Measurements from ENCODE around the gene UTP25.
A peak's percentile ranks its signal among the peaks of the same experiment; 100 is the strongest.

The UTP25 gene

GRCh38 chr1:209820986-209821385 is 6.8 kb upstream of the UTP25 start:
- ChIA-PET POLR2A (no interaction called here), CTCF (interaction anchor here (0.7 kb wide), 1 partner anchor 59 kb away, joined by 4 read pairs; no protein-coding TSS in a partner anchor)
- no peak for TF ChIP-seq PKNOX1 (IDR thresholded peaks at IDR 0.05)
- no peak for TF ChIP-seq SP1 (IDR thresholded peaks at IDR 0.05)
- TF ChIP-seq FOXM1 (IDR thresholded peaks at IDR 0.05; ENCODE audit: borderline replicate concordance), result no peak
- TF ChIP-seq LEF1 (IDR thresholded peaks at IDR 0.05; ENCODE audit: borderline replicate concordance), result no peak
- TF ChIP-seq HDGF (IDR thresholded peaks at IDR 0.05; ENCODE audit: borderline replicate concordance), result no peak
- no peak for TF ChIP-seq CTBP1 (IDR thresholded peaks at IDR 0.05; ENCODE audit: borderline replicate concordance)
- TF ChIP-seq L3MBTL2 (conservative IDR thresholded peaks at IDR 0.05), result no peak
- no peak for TF ChIP-seq ELF4 (IDR thresholded peaks at IDR 0.05)
- TF ChIP-seq BHLHE40 (IDR thresholded peaks at IDR 0.05; ENCODE audit: borderline replicate concordance), result no peak
- TF ChIP-seq TARDBP (IDR thresholded peaks at IDR 0.05), result no peak
- no peak for TF ChIP-seq ZNF384 (IDR thresholded peaks at IDR 0.05)
- no peak for TF ChIP-seq NFRKB (IDR thresholded peaks at IDR 0.05)
- TF ChIP-seq ARNT (IDR thresholded peaks at IDR 0.05), result no peak
- no peak for TF ChIP-seq SUZ12 (IDR thresholded peaks at IDR 0.05)
- no peak for TF ChIP-seq FOXA1 (IDR thresholded peaks at IDR 0.05)
- no peak for TF ChIP-seq FOXK2 (IDR thresholded peaks at IDR 0.05)
- no peak for DNase-seq (ENCODE audit: extremely low spot score)

GRCh38 chr1:209822706-209823105 is 5.1 kb upstream of the UTP25 start:
- ChIA-PET CTCF (interaction anchor here (0.6 to 2.7 kb wide), 9 partner anchors 9 to 407 kb away, joined by 3 to 11 read pairs (median 4); no protein-coding TSS in a partner anchor), POLR2A (interaction anchor here (0.9 to 1.1 kb wide), 2 partner anchors 15 to 38 kb away, joined by 3 read pairs; no protein-coding TSS in a partner anchor)
- no peak for DNase-seq (ENCODE audit: extremely low spot score)

GRCh38 chr1:209823143-209824041 is 4.4 kb upstream of the UTP25 start:
- ChIA-PET POLR2A (interaction anchor here (0.9 to 1.1 kb wide), 2 partner anchors 15 to 39 kb away, joined by 3 read pairs; no protein-coding TSS in a partner anchor), CTCF (interaction anchor here (0.6 to 2.7 kb wide), 11 partner anchors 9 to 406 kb away, joined by 3 to 11 read pairs (median 4); no protein-coding TSS in a partner anchor)
- peak; percentile 69 for DNase-seq (ENCODE audit: extremely low spot score)

More at GRCh38 chr1:209822706-209823105, 5.1 kb upstream of the UTP25 start:
- no peak for TF ChIP-seq FOXA1 (IDR thresholded peaks at IDR 0.05)
- TF ChIP-seq NFRKB (IDR thresholded peaks at IDR 0.05), result no peak
- no peak for TF ChIP-seq BHLHE40 (IDR thresholded peaks at IDR 0.05; ENCODE audit: borderline replicate concordance)

GRCh38 chr1:209825591-209826434 is 2.0 kb upstream of the UTP25 start:
- TF ChIP-seq SP1 (IDR thresholded peaks at IDR 0.05), result no peak
- no peak for TF ChIP-seq ARNT (IDR thresholded peaks at IDR 0.05)
- TF ChIP-seq TARDBP (IDR thresholded peaks at IDR 0.05), result no peak
- TF ChIP-seq L3MBTL2 (conservative IDR thresholded peaks at IDR 0.05), result no peak
- no peak for TF ChIP-seq BHLHE40 (IDR thresholded peaks at IDR 0.05; ENCODE audit: borderline replicate concordance)
- TF ChIP-seq FOXA1 (IDR thresholded peaks at IDR 0.05), result no peak
- no peak for TF ChIP-seq HDGF (IDR thresholded peaks at IDR 0.05; ENCODE audit: borderline replicate concordance)
- no peak for TF ChIP-seq ELF4 (IDR thresholded peaks at IDR 0.05)
- no peak for TF ChIP-seq FOXK2 (IDR thresholded peaks at IDR 0.05)
- TF ChIP-seq FOXM1 (IDR thresholded peaks at IDR 0.05; ENCODE audit: borderline replicate concordance), result no peak
- TF ChIP-seq LEF1 (IDR thresholded peaks at IDR 0.05; ENCODE audit: borderline replicate concordance), result no peak
- POLR2A ChIA-PET, result interaction anchor here (1.3 kb wide), 1 partner anchor 41 kb away, joined by 5 read pairs; the partner anchor contains the start of gene C1orf74
- DNase-seq (ENCODE audit: extremely low spot score), result no peak
- CTCF ChIA-PET, result interaction anchor here (1.5 kb wide), 1 partner anchor 9 kb away, joined by 3 read pairs; no protein-coding TSS in a partner anchor

More at GRCh38 chr1:209823143-209824041, 4.4 kb upstream of the UTP25 start:
- TF ChIP-seq TARDBP (IDR thresholded peaks at IDR 0.05), result no peak
- no peak for TF ChIP-seq SP1 (IDR thresholded peaks at IDR 0.05)
- no peak for TF ChIP-seq ELF4 (IDR thresholded peaks at IDR 0.05)
- TF ChIP-seq FOXA1 (IDR thresholded peaks at IDR 0.05), result no peak

- CTCF ChIA-PET, result no interaction called here
- DNase-seq (ENCODE audit: extremely low spot score), result no peak
- TF ChIP-seq BHLHE40 (IDR thresholded peaks at IDR 0.05; ENCODE audit: borderline replicate concordance) (no peak), TARDBP (IDR thresholded peaks at IDR 0.05) (no peak), ARNT (IDR thresholded peaks at IDR 0.05) (no peak), L3MBTL2 (conservative IDR thresholded peaks at IDR 0.05) (no peak), PKNOX1 (IDR thresholded peaks at IDR 0.05) (no peak), NFRKB (IDR thresholded peaks at IDR 0.05) (no peak), CTBP1 (IDR thresholded peaks at IDR 0.05; ENCODE audit: borderline replicate concordance) (no peak), FOXK2 (IDR thresholded peaks at IDR 0.05) (no peak), FOXA1 (IDR thresholded peaks at IDR 0.05) (no peak), LEF1 (IDR thresholded peaks at IDR 0.05; ENCODE audit: borderline replicate concordance) (no peak), ELF4 (IDR thresholded peaks at IDR 0.05) (no peak), ZNF384 (IDR thresholded peaks at IDR 0.05) (no peak), FOXM1 (IDR thresholded peaks at IDR 0.05; ENCODE audit: borderline replicate concordance) (no peak), HDGF (IDR thresholded peaks at IDR 0.05; ENCODE audit: borderline replicate concordance) (no peak), SP1 (IDR thresholded peaks at IDR 0.05) (no peak), SUZ12 (IDR thresholded peaks at IDR 0.05) (no peak)
- POLR2A ChIA-PET, result no interaction called here
Measured at GRCh38 chr1:209829716-209830115, 1.9 kb downstream of the UTP25 start.

- DNase-seq (ENCODE audit: extremely low spot score), result no peak
- no peak for TF ChIP-seq CTBP1 (IDR thresholded peaks at IDR 0.05; ENCODE audit: borderline replicate concordance)
- no peak for TF ChIP-seq SP1 (IDR thresholded peaks at IDR 0.05)
- no peak for TF ChIP-seq ZNF384 (IDR thresholded peaks at IDR 0.05)
- no peak for TF ChIP-seq HDGF (IDR thresholded peaks at IDR 0.05; ENCODE audit: borderline replicate concordance)
- TF ChIP-seq BHLHE40 (IDR thresholded peaks at IDR 0.05; ENCODE audit: borderline replicate concordance), result no peak
- TF ChIP-seq FOXM1 (IDR thresholded peaks at IDR 0.05; ENCODE audit: borderline replicate concordance), result no peak
- no peak for TF ChIP-seq FOXK2 (IDR thresholded peaks at IDR 0.05)
- no peak for TF ChIP-seq LEF1 (IDR thresholded peaks at IDR 0.05; ENCODE audit: borderline replicate concordance)
- no peak for TF ChIP-seq FOXA1 (IDR thresholded peaks at IDR 0.05)
- TF ChIP-seq SUZ12 (IDR thresholded peaks at IDR 0.05), result no peak
- TF ChIP-seq ELF4 (IDR thresholded peaks at IDR 0.05), result no peak
- TF ChIP-seq ARNT (IDR thresholded peaks at IDR 0.05), result no peak
- no peak for TF ChIP-seq NFRKB (IDR thresholded peaks at IDR 0.05)
- ChIA-PET POLR2A (no interaction called here), CTCF (no interaction called here)
Measured at GRCh38 chr1:209830722-209831121, 3.0 kb downstream of the UTP25 start.

All from HEK293T (cell line).